ENCODE results near the gene RAD51B. TPM values are rescaled to one million over a fixed set of nuclear protein-coding genes. Genes with fewer than 3 reads are reported as not detected.

RAD51B gene
- total RNA-seq, 1 experiment from 2014 or later: 20.0 TPM

- peaks cover 29 to 57% of the 10 kb centered on the region in 2 experiments for H3K4me1 ChIP-seq (ENCODE audit: control insufficient read depth in 1 of 2, insufficient read depth in 2 of 2, low read length in 2 of 2)
- no peak overlapping the region for H2AFZ ChIP-seq (ENCODE audit: low read depth, low read length, poor library complexity, severe bottlenecking)
- no peak for ATAC-seq
- H3K9ac ChIP-seq (ENCODE audit: low read length): no peak overlapping the region
- ChIA-PET RAD21 (ENCODE audit: low non-redundant PET in 1 of 2, low total read pairs in 2 of 2, uncharacterized antibody in 2 of 2, unreplicated experiment in 2 of 2) (interaction anchor here in 1 of 2 experiments (0.6 kb wide), 1 partner anchor 138 kb away, joined by 4 read pairs; no protein-coding TSS in a partner anchor), POLR2A (no interaction called here), CTCF (interaction anchor here (1.7 kb wide), 1 partner anchor 17 kb away, joined by 3 read pairs; no protein-coding TSS in a partner anchor)
- no peak overlapping the region for H3K4me3 ChIP-seq (replicated peaks in 1 of 2; ENCODE audit: low read depth in 1 of 2, low read length in 2 of 2)
- H3K79me2 ChIP-seq (ENCODE audit: insufficient read depth, low read length): no peaks in the 10 kb centered on the region
- TF ChIP-seq JUND (IDR thresholded peaks at IDR 0.05) (no peak), EZH2phosphoT487 (IDR thresholded peaks at IDR 0.05; ENCODE audit: borderline replicate concordance) (no peak), ATF3 (IDR thresholded peaks at IDR 0.05) (no peak), MAX (IDR thresholded peaks at IDR 0.05) (no peak), SP1 (IDR thresholded peaks at IDR 0.05; ENCODE audit: low read depth) (no peak), TCF7L2 (IDR thresholded peaks at IDR 0.05; ENCODE audit: borderline replicate concordance, extremely low read depth, insufficient read depth, insufficient read length) (no peak)
- H3K27me3 ChIP-seq (ENCODE audit: insufficient read depth, low read length): no peaks in the 10 kb centered on the region
- H3K9me2 ChIP-seq (ENCODE audit: insufficient read depth): no peaks in the 10 kb centered on the region
- intact Hi-C loops (cut with micrococcal nuclease): no loop called here
- H3K27ac ChIP-seq (ENCODE audit: low read depth, low read length): no peak overlapping the region
- BruUV-seq (replicated peaks): no TSS peak
- H4K20me1 ChIP-seq (ENCODE audit: insufficient read depth): no peaks in the 10 kb centered on the region
- no peaks in the 10 kb centered on the region for H3K9me3 ChIP-seq (ENCODE audit: control insufficient read depth in 1 of 2, insufficient read depth in 1 of 2, low read depth in 1 of 2, low read length in 2 of 2)
- no peak for DNase-seq (ENCODE audit: low read depth, low spot score)
- H3K36me3 ChIP-seq (ENCODE audit: control insufficient read depth in 1 of 2, insufficient read depth in 2 of 2, low read length in 2 of 2): no peaks in the 10 kb centered on the region
- H3K4me2 ChIP-seq (ENCODE audit: low read length): no peak overlapping the region
Measured at GRCh38 chr14:68446243-68447040, 626.9 kb downstream of the RAD51B start.

GRCh38 chr14:68447581-68448251, 628.1 kb downstream of the RAD51B start:
- RAD21 ChIA-PET (ENCODE audit: low non-redundant PET in 1 of 2, low total read pairs in 2 of 2, uncharacterized antibody in 2 of 2, unreplicated experiment in 2 of 2): no interaction called here
- no TSS peak for BruUV-seq (replicated peaks)
- Histone ChIP-seq H3K79me2 (ENCODE audit: insufficient read depth, low read length) (no peaks in the 10 kb centered on the region), H3K9ac (ENCODE audit: low read length) (no peak overlapping the region), H3K4me1 (ENCODE audit: control insufficient read depth in 1 of 2, insufficient read depth in 2 of 2, low read length in 2 of 2) (peaks cover 29 to 50% of the 10 kb centered on the region in 2 experiments), H4K20me1 (ENCODE audit: insufficient read depth) (no peaks in the 10 kb centered on the region), H3K4me2 (ENCODE audit: low read length) (no peak overlapping the region), H3K27me3 (ENCODE audit: insufficient read depth, low read length) (no peaks in the 10 kb centered on the region), H2AFZ (ENCODE audit: low read depth, low read length, poor library complexity, severe bottlenecking) (no peak overlapping the region), H3K4me3 (replicated peaks in 1 of 2; ENCODE audit: low read depth in 1 of 2, low read length in 2 of 2) (no peak overlapping the region), H3K27ac (ENCODE audit: low read depth, low read length) (no peak overlapping the region), H3K36me3 (ENCODE audit: control insufficient read depth in 1 of 2, insufficient read depth in 2 of 2, low read length in 2 of 2) (no peaks in the 10 kb centered on the region), H3K9me2 (ENCODE audit: insufficient read depth) (no peaks in the 10 kb centered on the region), H3K9me3 (ENCODE audit: control insufficient read depth in 1 of 2, insufficient read depth in 1 of 2, low read depth in 1 of 2, low read length in 2 of 2) (no peaks in the 10 kb centered on the region)
- intact Hi-C loops (cut with micrococcal nuclease): no loop called here
- DNase-seq (ENCODE audit: low read depth, low spot score) (no peak), ATAC-seq (no peak)
- POLR2A ChIA-PET: interaction anchor here (0.6 to 1.5 kb wide), 2 partner anchors 11 to 345 kb away, joined by 4 to 8 read pairs; partner anchors contain the start of gene ZFP36L1
- CTCF ChIA-PET: interaction anchor here (1.7 kb wide), 1 partner anchor 15 kb away, joined by 3 read pairs; no protein-coding TSS in a partner anchor
- TF ChIP-seq EGR1 (IDR thresholded peaks at IDR 0.05; ENCODE audit: low read depth): no peak
- TF ChIP-seq RAD21 (IDR thresholded peaks at IDR 0.05; ENCODE audit: low read depth): no peak
- TF ChIP-seq TCF7L2 (IDR thresholded peaks at IDR 0.05; ENCODE audit: borderline replicate concordance, extremely low read depth, insufficient read depth, insufficient read length): no peak
- no peak for TF ChIP-seq REST (IDR thresholded peaks at IDR 0.05; ENCODE audit: low read depth)
- no peak for TF ChIP-seq JUND (IDR thresholded peaks at IDR 0.05)

Data from HCT116 (cell line).